DOHH2 (cell line): ENCODE results near the gene RASGRP4.

Experiments used
- EZH2phosphoT487 ChIP-seq: fragments of 200-600 bp; sonication (generic); IDR thresholded peaks from 2 replicates; pipeline ENCODE4 v1.6.1; 2017; ENCODE audit warnings: borderline replicate concordance, mild to moderate bottlenecking, antibody characterized with exemption, low read length, moderate library complexity, mixed read lengths
- TF ChIP-seq, protein P1 (sequence below): fragments of 200-600 bp; sonication (generic); IDR thresholded peaks from one replicate; pipeline ENCODE4 v1.5.1; 2014; ENCODE audit warnings: antibody characterized with exemption, mild to moderate bottlenecking, low read depth, low read length; ENCODE audit not compliant: poor library complexity, severe bottlenecking

DNA sequence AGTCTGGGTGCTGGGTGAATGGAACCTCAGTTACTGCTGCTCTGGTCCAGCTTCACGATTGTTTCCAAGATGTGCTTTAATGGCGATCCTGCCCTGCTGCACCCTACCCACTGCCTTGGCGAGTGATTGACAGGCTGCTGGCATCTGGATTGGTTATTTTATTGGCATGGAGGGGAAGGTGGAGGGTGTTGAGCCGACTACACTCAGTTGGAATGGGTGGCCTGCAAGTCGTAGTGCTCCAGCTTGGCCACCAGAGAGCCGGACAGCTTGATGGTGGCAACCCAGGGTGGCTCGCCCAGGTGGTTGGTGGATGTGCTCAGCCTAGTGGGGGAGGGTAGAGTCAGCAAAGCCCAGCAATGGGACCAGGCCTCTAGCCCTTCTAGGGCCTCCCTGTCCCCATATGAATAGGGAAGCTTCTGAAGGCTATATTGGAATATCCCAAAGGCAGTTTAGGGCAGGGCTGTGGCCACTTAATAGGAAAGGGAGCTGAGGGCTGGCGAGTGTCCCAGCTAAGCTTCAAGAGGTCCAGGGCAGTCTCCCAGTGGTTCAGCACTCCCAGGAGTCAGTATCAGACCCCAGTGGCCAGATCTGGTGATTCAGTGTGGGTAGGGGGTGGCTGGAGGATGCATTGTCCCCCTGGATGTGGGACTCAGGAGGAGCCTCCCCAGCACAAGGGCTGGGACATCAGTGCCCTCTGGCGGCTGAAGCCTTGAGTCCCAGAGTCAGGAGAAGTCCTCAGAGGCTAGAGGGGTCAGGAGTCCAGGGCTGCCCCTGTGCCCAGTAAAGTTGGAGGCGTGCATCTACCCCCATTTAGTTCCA, 41.6 kb downstream of the RASGRP4 start:
- TF ChIP-seq, protein P1, sequence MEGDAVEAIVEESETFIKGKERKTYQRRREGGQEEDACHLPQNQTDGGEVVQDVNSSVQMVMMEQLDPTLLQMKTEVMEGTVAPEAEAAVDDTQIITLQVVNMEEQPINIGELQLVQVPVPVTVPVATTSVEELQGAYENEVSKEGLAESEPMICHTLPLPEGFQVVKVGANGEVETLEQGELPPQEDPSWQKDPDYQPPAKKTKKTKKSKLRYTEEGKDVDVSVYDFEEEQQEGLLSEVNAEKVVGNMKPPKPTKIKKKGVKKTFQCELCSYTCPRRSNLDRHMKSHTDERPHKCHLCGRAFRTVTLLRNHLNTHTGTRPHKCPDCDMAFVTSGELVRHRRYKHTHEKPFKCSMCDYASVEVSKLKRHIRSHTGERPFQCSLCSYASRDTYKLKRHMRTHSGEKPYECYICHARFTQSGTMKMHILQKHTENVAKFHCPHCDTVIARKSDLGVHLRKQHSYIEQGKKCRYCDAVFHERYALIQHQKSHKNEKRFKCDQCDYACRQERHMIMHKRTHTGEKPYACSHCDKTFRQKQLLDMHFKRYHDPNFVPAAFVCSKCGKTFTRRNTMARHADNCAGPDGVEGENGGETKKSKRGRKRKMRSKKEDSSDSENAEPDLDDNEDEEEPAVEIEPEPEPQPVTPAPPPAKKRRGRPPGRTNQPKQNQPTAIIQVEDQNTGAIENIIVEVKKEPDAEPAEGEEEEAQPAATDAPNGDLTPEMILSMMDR: peak; percentile 46
- TF ChIP-seq EZH2phosphoT487: no peak
